PFSK-1 (cell line): ENCODE data around the gene DAB1.

Experiments
- FOXP2 ChIP-seq: optimal IDR thresholded peaks from 2 replicates; pipeline ENCODE3; 2011; ENCODE audit warnings: borderline replicate concordance, control low read depth, inconsistent platforms; ENCODE audit not compliant: insufficient read depth; ENCODE audit errors: extremely low read length, extremely low read depth
- POLR2AphosphoS5 ChIP-seq: IDR thresholded peaks from 2 replicates; pipeline ENCODE4 v1.6.1; 2012; ENCODE audit warnings: low read depth, mild to moderate bottlenecking, control low read depth, low read length, moderate library complexity
- REST ChIP-seq, 2 experiments: IDR thresholded peaks; 2 replicates each; pipeline versions ENCODE4 v1.6.1 to v1.8.0; 2011 to 2012; ENCODE audit warnings: low read depth in 2 of 2, low read length in 2 of 2, control low read depth in 1 of 2, inconsistent platforms in 1 of 2, mild to moderate bottlenecking in 1 of 2, moderate library complexity in 1 of 2; ENCODE audit not compliant: insufficient read depth in 1 of 2
- SIN3A ChIP-seq: IDR thresholded peaks from 2 replicates; pipeline ENCODE4 v1.6.1; 2012; ENCODE audit warnings: mild to moderate bottlenecking, low read length, moderate library complexity, borderline replicate concordance; ENCODE audit not compliant: insufficient read depth
- TAF1 ChIP-seq: IDR thresholded peaks from 2 replicates; pipeline ENCODE4 v1.6.1; 2012; ENCODE audit warnings: low read length, control low read depth, borderline replicate concordance; ENCODE audit not compliant: insufficient read depth

The DAB1 gene

GRCh38 chr1:57252597-57253294, 171.1 kb downstream of the DAB1 start:
- TF ChIP-seq REST (IDR thresholded peaks at IDR 0.05; ENCODE audit: insufficient read depth in 1 of 2, low read depth in 2 of 2, low read length in 2 of 2), result no peak
- TF ChIP-seq SIN3A, result no peak
- TF ChIP-seq FOXP2, result no peak
- no peak for TF ChIP-seq TAF1
- no peak for TF ChIP-seq POLR2AphosphoS5

- TF ChIP-seq FOXP2 (no peak), POLR2AphosphoS5 (no peak), REST (IDR thresholded peaks at IDR 0.05; ENCODE audit: insufficient read depth in 1 of 2, low read depth in 2 of 2, low read length in 2 of 2) (no peak), TAF1 (no peak), SIN3A (no peak)
These were observed 173.8 kb downstream of the DAB1 start for GRCh38 chr1:57250021-57250420.

GRCh38 chr1:57249511-57249910, 174.3 kb downstream of the DAB1 start:
- TF ChIP-seq TAF1, result no peak

- TF ChIP-seq REST (IDR thresholded peaks at IDR 0.05; ENCODE audit: insufficient read depth in 1 of 2, low read depth in 2 of 2, low read length in 2 of 2), result no peak
- no peak for TF ChIP-seq SIN3A
- no peak for TF ChIP-seq FOXP2
These were observed 175.0 kb downstream of the DAB1 start for GRCh38 chr1:57248830-57249229.

GRCh38 chr1:57238233-57238781, 185.6 kb downstream of the DAB1 start:
- TF ChIP-seq POLR2AphosphoS5 (no peak), SIN3A (no peak), FOXP2 (no peak)

GRCh38 chr1:57235730-57236510, 187.9 kb downstream of the DAB1 start:
- no peak for TF ChIP-seq REST (IDR thresholded peaks at IDR 0.05; ENCODE audit: insufficient read depth in 1 of 2, low read depth in 2 of 2, low read length in 2 of 2)
